BJ (cell line): Measurements from ENCODE around the gene SPEM1. TPM values are rescaled to one million over a fixed set of nuclear protein-coding genes. Genes with fewer than 3 reads are reported as not detected.

Experiments
- CTCF ChIA-PET: fragments of 350-600 bp; formaldehyde crosslinking; extraction: SDS; loops from one replicate; lab custom pipeline; 2021; ENCODE audit warnings: antibody characterized with exemption, inconsistent platforms; lab: Yijun Ruan, JAX
- POLR2A ChIA-PET: fragments of 300-600 bp; sonication (Branson Sonifier 250); formaldehyde crosslinking; extraction: SDS; loops from one replicate; lab custom pipeline; 2021; ENCODE audit warnings: antibody characterized with exemption; lab: Charles Lee
- DNase-seq: peaks from one replicate; pipeline ENCODE4 v3.0.0-alpha.2; 2011; ENCODE audit warnings: low read depth
- H3K27me3 ChIP-seq: 2 replicates; pipeline ENCODE4 v1.6.0; 2011; ENCODE audit warnings: low read length; ENCODE audit not compliant: control insufficient read depth, insufficient read depth
- H3K36me3 ChIP-seq: 2 replicates; pipeline ENCODE4 v1.5.1; 2011; ENCODE audit warnings: low read length; ENCODE audit not compliant: control insufficient read depth, insufficient read depth
- H3K4me3 ChIP-seq: 2 replicates; pipeline ENCODE4 v1.5.1; 2011; ENCODE audit warnings: low read depth, mild to moderate bottlenecking, control low read depth, low read length
- polyA plus RNA-seq: library from polyadenylated mRNA; depleted of rRNA; stranded (reverse); fragments of >200 nt; gene quantifications from 2 replicates; pipeline ENCODE4 v1.2.3, GENCODE V29; 2011
- TF ChIP-seq, protein P1 (sequence below): IDR thresholded peaks from 2 replicates; pipeline ENCODE4 v1.5.1; 2011; ENCODE audit warnings: low read depth, mild to moderate bottlenecking, control low read depth, inconsistent platforms, low read length, moderate library complexity; ENCODE audit not compliant: insufficient read depth

Gene SPEM1
- polyA plus RNA-seq, 1 experiment = not detected

DNA sequence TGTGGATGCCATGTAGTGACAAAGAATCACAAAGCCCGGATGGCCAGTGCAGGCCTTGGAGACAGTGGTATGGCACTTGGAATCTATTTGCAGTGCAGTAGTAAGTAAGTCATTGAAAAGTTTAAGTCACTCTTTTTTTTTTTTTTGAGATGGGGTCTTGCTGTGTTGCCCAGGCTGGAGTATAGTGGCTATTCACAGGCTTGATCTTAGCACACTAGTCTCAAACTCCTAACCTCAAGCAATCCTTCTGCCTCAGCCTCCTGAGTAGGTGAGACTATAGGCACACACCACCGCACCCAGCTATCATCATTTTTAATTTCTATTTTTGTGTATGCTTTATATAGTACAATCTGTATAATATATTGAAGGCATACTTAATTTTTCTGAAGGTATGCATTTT lies 21.5 kb upstream of the SPEM1 start:
- ChIA-PET CTCF (interaction anchor here (0.6 to 1.8 kb wide), 3 partner anchors 115 to 191 kb away, joined by 3 to 6 read pairs (median 4); no protein-coding TSS in a partner anchor), POLR2A (interaction anchor here (0.6 kb wide), 1 partner anchor 77 kb away, joined by 3 read pairs; no protein-coding TSS in a partner anchor)
- Histone ChIP-seq H3K27me3 (no peaks in the 10 kb centered on the region), H3K36me3 (no peaks in the 10 kb centered on the region), H3K4me3 (no peak overlapping the region)
- TF ChIP-seq, protein P1, sequence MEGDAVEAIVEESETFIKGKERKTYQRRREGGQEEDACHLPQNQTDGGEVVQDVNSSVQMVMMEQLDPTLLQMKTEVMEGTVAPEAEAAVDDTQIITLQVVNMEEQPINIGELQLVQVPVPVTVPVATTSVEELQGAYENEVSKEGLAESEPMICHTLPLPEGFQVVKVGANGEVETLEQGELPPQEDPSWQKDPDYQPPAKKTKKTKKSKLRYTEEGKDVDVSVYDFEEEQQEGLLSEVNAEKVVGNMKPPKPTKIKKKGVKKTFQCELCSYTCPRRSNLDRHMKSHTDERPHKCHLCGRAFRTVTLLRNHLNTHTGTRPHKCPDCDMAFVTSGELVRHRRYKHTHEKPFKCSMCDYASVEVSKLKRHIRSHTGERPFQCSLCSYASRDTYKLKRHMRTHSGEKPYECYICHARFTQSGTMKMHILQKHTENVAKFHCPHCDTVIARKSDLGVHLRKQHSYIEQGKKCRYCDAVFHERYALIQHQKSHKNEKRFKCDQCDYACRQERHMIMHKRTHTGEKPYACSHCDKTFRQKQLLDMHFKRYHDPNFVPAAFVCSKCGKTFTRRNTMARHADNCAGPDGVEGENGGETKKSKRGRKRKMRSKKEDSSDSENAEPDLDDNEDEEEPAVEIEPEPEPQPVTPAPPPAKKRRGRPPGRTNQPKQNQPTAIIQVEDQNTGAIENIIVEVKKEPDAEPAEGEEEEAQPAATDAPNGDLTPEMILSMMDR = no peak
- DNase-seq = no peak

DNA sequence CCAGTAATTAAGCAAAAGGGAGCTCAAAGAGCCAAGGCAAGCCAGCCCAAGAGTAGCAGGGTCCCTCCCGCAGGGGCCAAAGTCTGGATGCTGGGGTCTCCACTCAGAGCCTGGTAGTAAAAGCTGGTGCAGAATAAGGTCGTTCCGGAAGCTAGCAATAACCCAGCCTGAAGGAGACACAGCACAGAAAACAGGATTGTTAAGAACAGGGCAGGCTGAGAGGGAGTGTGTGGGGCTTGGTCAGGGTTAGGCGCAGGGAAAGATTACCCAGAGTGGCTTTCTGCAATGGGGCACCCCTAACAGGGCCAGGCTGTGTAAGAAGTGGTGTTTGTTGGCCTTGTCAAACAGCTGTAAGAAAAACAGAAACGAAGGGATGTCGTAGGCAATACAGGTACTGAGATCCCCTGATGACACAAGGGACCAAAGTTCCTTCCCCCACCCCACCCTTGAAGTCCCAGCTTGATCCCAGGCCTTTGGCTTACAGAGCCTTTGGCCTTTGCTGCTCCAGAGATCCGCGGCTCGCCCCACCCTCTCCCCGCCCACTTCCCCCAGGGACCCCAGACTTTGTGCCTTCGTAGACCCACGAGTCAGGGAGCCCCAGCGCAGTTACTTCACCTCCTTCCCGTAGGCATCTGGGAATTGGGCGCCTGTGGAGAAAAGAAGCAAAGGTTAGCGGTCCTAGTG lies 16.9 kb upstream of the SPEM1 start:
- TF ChIP-seq, protein P1 = no peak
- DNase-seq = no peak
- H3K36me3 ChIP-seq = no peaks in the 10 kb centered on the region
- H3K27me3 ChIP-seq = no peaks in the 10 kb centered on the region
- H3K4me3 ChIP-seq = peak overlapping the region; percentile 59
- ChIA-PET CTCF (interaction anchor here (0.9 to 4.6 kb wide), 5 partner anchors 14 to 158 kb away, joined by 3 to 22 read pairs (median 6); partner anchors contain the start of genes SENP3 and TMEM95), POLR2A (interaction anchor here (0.6 to 1.1 kb wide), 5 partner anchors 48 to 173 kb away, joined by 3 to 11 read pairs (median 6); partner anchors contain the start of gene NEURL4)

DNA sequence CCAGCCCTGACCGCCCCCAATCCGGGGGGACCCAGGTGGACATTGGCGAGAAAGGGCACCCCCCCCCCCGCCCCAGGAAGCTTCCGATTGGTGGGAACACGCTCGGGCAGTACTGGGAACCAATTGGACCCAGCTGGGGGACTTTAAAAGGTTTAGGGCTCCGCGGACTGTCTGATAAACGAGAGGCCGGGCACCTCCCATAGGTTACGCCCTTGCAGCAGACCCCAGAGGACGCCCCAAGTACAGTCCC lies 16.5 kb upstream of the SPEM1 start:
- peak overlapping the region; percentile 59 for H3K4me3 ChIP-seq
- H3K36me3 ChIP-seq = 0 out of 2 replicates have a peak, but pooled peaks cover 1% of the 10 kb centered on the region
- POLR2A ChIA-PET = interaction anchor here (0.6 to 1.1 kb wide), 13 partner anchors 9 to 172 kb away, joined by 3 to 11 read pairs (median 6); partner anchors contain the start of genes NEURL4, PLSCR3 and POLR2A
- no peaks in the 10 kb centered on the region for H3K27me3 ChIP-seq
- no peak for DNase-seq
- TF ChIP-seq, protein P1 = no peak
- CTCF ChIA-PET = interaction anchor here (0.6 to 4.6 kb wide), 6 partner anchors 15 to 157 kb away, joined by 3 to 22 read pairs (median 6); partner anchors contain the start of genes SENP3 and TMEM95

DNA sequence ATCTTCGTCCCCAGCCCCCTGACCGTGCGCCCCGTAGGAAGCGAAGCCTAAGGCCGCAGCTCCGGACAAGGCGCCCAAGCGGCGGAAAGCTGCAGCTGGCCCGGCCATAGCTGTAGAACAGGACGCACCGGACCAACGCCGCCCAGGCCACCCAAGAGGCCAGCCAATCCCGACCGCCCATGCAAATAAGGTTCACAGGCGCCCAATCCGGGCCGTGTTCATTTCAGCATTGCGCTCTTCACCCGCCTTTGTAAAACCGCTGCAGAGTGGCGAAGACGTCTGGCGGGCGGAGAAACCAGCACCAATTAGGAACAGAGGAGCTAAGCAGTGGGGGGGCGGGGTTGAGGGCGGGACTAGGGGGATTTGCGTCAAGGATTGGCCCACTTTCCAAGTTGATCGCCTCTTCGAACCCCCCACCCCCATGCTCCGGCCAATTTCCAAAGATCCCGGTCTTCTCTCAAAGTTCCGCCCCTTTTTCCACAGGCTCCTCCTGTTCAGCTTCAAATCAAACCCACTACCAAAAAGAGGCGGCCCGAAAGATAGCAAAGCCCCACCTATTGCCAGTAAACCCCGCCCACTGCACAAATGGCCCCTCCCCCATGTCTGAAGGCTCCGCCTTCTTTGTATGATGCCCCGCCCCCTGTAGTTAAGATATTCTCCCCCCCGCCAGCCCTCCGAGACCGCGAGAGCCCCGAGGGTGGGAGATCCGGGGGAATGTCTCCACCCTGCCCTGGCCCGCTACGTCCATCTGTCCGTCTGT lies 16.0 kb upstream of the SPEM1 start, which contains the start of gene TMEM256:
TSS of gene TMEM256 (minus strand) at position 121 of the 760 bp plus-strand sequence. CDS start at position 108, 13 bp downstream.
- CTCF ChIA-PET = interaction anchor here (0.6 to 4.6 kb wide), 7 partner anchors 15 to 157 kb away, joined by 3 to 22 read pairs (median 6); partner anchors contain the start of genes SENP3 and TMEM95
- TF ChIP-seq, protein P1 = no peak
- peak; percentile 98 for DNase-seq
- Histone ChIP-seq H3K27me3 (no peaks in the 10 kb centered on the region), H3K4me3 (peak within 1 kb of the TSS; percentile 59), H3K36me3 (peaks cover 5% of the 10 kb centered on the region)
- POLR2A ChIA-PET = interaction anchor here (0.6 to 1.1 kb wide), 13 partner anchors 9 to 172 kb away, joined by 3 to 11 read pairs (median 6); partner anchors contain the start of genes NEURL4, PLSCR3 and POLR2A
